Endodermal cell (in vitro differentiated cells): Measurements from ENCODE around the gene NCKAP5. TPM values are rescaled to one million over a fixed set of nuclear protein-coding genes. Genes with fewer than 3 reads are reported as not detected.
"Not testable (repeated sequence)": the region's sequence is repeated elsewhere in the genome, so short reads cannot be mapped to it uniquely, and the experiment has no call there.

Source experiments
- DNase-seq: peaks from one replicate; pipeline ENCODE4 v3.0.0-alpha.2; 2017
- H3K27ac ChIP-seq: 2 replicates; pipeline ENCODE4 v1.5.1; 2013; ENCODE audit warnings: mild to moderate bottlenecking, low read depth, low read length, moderate library complexity
- H3K27me3 ChIP-seq: 2 replicates; pipeline ENCODE4 v1.6.1; 2013; ENCODE audit warnings: mild to moderate bottlenecking, low read length, moderate library complexity; ENCODE audit not compliant: insufficient read depth, control insufficient read depth, poor library complexity, severe bottlenecking
- H3K36me3 ChIP-seq: 2 replicates; pipeline ENCODE4 v1.7.0; 2013; ENCODE audit warnings: mild to moderate bottlenecking, low read length, moderate library complexity; ENCODE audit not compliant: control insufficient read depth, insufficient read depth
- H3K4me1 ChIP-seq: one replicate; pipeline ENCODE4 v1.7.0; 2013; ENCODE audit warnings: low read length; ENCODE audit not compliant: control insufficient read depth, insufficient read depth
- H3K4me3 ChIP-seq: 2 replicates; pipeline ENCODE4 v1.5.1; 2013; ENCODE audit warnings: mild to moderate bottlenecking, low read length, moderate library complexity
- H3K9ac ChIP-seq: 2 replicates; pipeline ENCODE4 v1.6.1; 2013; ENCODE audit warnings: mild to moderate bottlenecking, low read length, moderate library complexity; ENCODE audit not compliant: poor library complexity, severe bottlenecking; ENCODE audit errors: extremely low read depth
- H3K9me3 ChIP-seq: 2 replicates; pipeline ENCODE4 v1.6.1; 2013; ENCODE audit warnings: mild to moderate bottlenecking, low read length, moderate library complexity; ENCODE audit not compliant: control insufficient read depth
- H3K27ac Mint-ChIP-seq: 2 replicates; pipeline ENCODE4 v1.8.0; 2020; ENCODE audit warnings: mixed read lengths
- H3K27me3 Mint-ChIP-seq: 2 replicates; pipeline ENCODE4 v1.8.0; 2021; ENCODE audit warnings: mild to moderate bottlenecking, mixed read lengths; ENCODE audit not compliant: insufficient read depth
- H3K36me3 Mint-ChIP-seq: 2 replicates; pipeline ENCODE4 v1.8.0; 2020; ENCODE audit warnings: low read depth, mixed read lengths
- H3K4me1 Mint-ChIP-seq: 2 replicates; pipeline ENCODE4 v1.8.0; 2020; ENCODE audit warnings: mixed read lengths
- H3K4me3 Mint-ChIP-seq: 2 replicates; pipeline ENCODE4 v1.8.0; 2020; ENCODE audit warnings: mild to moderate bottlenecking, moderate library complexity, mixed read lengths
- H3K9me3 Mint-ChIP-seq: 2 replicates; pipeline ENCODE4 v1.8.0; 2020; ENCODE audit warnings: mild to moderate bottlenecking, mixed read lengths
- WGBS, 2 experiments: methylation state at CpG; one replicate each; pipeline versions ENCODE4 v1.1.5 to v1.1.7; 2013; ENCODE audit warnings: missing lambda C conversion rate in 2 of 2, mixed read lengths in 1 of 2; ENCODE audit not compliant: insufficient coverage in 1 of 2, insufficient read length in 1 of 2; 5-methylcytosine and 5-hydroxymethylcytosine counted together
- total RNA-seq, 2 donors: library from RNA; stranded (reverse); fragmentation: NEBNext Ultra II Directional in 1 of 2; extraction: Animal tissue kit (Norgen Biotek cat#: 25700) in 1 of 2; gene quantifications; 2 replicates in 1 of 2; 3 replicates in 1 of 2; pipeline ENCODE4 v1.2.1, GENCODE V29; 2021
- TF ChIP-seq, protein P1 (sequence below): fragments of 200-600 bp; sonication (generic); conservative IDR thresholded peaks from 2 replicates; pipeline ENCODE4 v1.5.0; 2021; ENCODE audit warnings: antibody characterized with exemption, mild to moderate bottlenecking

Gene NCKAP5
- total RNA-seq, 2 donors from 2014 or later, result 0.58 to 0.92 TPM

GRCh38 chr2:132715386-132716351 is 852.6 kb downstream of the NCKAP5 start:
- H3K9me3 ChIP-seq, result no peaks in the 10 kb centered on the region
- H3K4me1 ChIP-seq, result no peaks in the 10 kb centered on the region
- TF ChIP-seq, protein P1, sequence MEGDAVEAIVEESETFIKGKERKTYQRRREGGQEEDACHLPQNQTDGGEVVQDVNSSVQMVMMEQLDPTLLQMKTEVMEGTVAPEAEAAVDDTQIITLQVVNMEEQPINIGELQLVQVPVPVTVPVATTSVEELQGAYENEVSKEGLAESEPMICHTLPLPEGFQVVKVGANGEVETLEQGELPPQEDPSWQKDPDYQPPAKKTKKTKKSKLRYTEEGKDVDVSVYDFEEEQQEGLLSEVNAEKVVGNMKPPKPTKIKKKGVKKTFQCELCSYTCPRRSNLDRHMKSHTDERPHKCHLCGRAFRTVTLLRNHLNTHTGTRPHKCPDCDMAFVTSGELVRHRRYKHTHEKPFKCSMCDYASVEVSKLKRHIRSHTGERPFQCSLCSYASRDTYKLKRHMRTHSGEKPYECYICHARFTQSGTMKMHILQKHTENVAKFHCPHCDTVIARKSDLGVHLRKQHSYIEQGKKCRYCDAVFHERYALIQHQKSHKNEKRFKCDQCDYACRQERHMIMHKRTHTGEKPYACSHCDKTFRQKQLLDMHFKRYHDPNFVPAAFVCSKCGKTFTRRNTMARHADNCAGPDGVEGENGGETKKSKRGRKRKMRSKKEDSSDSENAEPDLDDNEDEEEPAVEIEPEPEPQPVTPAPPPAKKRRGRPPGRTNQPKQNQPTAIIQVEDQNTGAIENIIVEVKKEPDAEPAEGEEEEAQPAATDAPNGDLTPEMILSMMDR, result no peak
- H3K27me3 ChIP-seq, result no peaks in the 10 kb centered on the region
- no peaks in the 10 kb centered on the region for H3K9me3 Mint-ChIP-seq
- H3K27ac Mint-ChIP-seq, result no peak overlapping the region
- no peak overlapping the region for H3K4me3 Mint-ChIP-seq
- 83 to 94% methylated on average over 6 to 7 of the region's 7 CpGs for WGBS, 2 experiments
- no peaks in the 10 kb centered on the region for H3K27me3 Mint-ChIP-seq
- DNase-seq, result no peak
- H3K36me3 ChIP-seq, result no peaks in the 10 kb centered on the region
- no peaks in the 10 kb centered on the region for H3K36me3 Mint-ChIP-seq
- H3K4me1 Mint-ChIP-seq, result no peaks in the 10 kb centered on the region
- H3K4me3 ChIP-seq, result no peak overlapping the region
- H3K27ac ChIP-seq, result no peak overlapping the region
- no peak overlapping the region for H3K9ac ChIP-seq

DNA sequence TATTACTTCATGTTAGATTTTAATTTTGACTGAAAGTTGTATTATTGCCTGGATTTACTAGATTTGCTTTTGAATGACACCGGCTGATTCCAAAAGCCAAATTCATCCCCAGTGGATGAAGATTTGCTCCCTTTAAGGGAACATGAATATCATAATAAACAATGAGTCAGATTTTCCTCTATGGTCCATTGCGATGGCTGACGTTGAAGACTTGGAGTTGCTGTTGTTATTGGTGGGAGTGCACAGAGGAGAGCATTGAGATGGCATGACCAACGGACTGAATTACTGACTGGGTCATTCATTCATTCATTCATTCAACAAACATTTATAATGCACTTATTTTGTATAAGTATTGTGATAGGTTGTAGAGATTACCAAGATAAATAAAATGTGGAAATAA is 864.9 kb downstream of the NCKAP5 start:
- Mint-ChIP-seq H3K36me3 (no peaks in the 10 kb centered on the region), H3K27me3 (peaks cover 2% of the 10 kb centered on the region), H3K27ac (no peak overlapping the region), H3K4me3 (no peak overlapping the region), H3K4me1 (no peaks in the 10 kb centered on the region), H3K9me3 (no peaks in the 10 kb centered on the region)
- H3K9me3 ChIP-seq, result no peaks in the 10 kb centered on the region
- H3K4me3 ChIP-seq, result no peak overlapping the region
- no peak for DNase-seq
- 100% methylated on average over 3 of the region's 4 CpGs; no CpG with 5 or more reads in 1 of the 2 experiments for WGBS, 2 experiments
- H3K9ac ChIP-seq, result no peak overlapping the region
- H3K4me1 ChIP-seq, result no peaks in the 10 kb centered on the region
- H3K27ac ChIP-seq, result no peak overlapping the region
- TF ChIP-seq, protein P1, result no peak
- H3K36me3 ChIP-seq, result no peaks in the 10 kb centered on the region
- H3K27me3 ChIP-seq, result no peaks in the 10 kb centered on the region

DNA sequence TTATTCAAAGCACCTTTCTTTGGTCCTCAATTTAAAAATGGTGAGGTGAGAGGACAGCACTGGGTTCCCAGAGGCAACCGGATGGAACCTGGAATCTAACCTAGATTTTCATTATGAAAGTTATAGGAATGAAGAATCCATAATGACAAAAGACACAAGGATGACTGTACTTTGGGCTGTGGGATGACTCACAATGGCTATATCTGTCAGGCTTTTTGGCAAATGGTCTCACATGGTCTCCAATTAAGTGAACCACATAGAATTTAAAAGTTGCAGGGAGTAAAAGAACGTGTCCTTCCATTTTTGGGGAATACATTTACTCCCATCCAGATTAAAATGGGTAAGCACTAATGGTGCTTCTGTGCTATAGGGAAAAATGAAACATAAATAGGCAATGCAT is 866.5 kb downstream of the NCKAP5 start:
- no peaks in the 10 kb centered on the region for H3K9me3 ChIP-seq
- TF ChIP-seq, protein P1, result no peak
- no peaks in the 10 kb centered on the region for H3K9me3 Mint-ChIP-seq
- H3K4me3 Mint-ChIP-seq, result no peak overlapping the region
- H3K27me3 ChIP-seq, result no peaks in the 10 kb centered on the region
- H3K36me3 Mint-ChIP-seq, result no peaks in the 10 kb centered on the region
- no peak overlapping the region for H3K27ac Mint-ChIP-seq
- peaks cover 2% of the 10 kb centered on the region for H3K27me3 Mint-ChIP-seq
- H3K4me3 ChIP-seq, result no peak overlapping the region
- no peaks in the 10 kb centered on the region for H3K4me1 ChIP-seq
- H3K4me1 Mint-ChIP-seq, result no peaks in the 10 kb centered on the region
- whole genome bisulfite sequencing, 2 experiments, result 92 to 100% methylated on average over 1 to 2 of the region's 2 CpGs
- H3K36me3 ChIP-seq, result no peaks in the 10 kb centered on the region
- no peak for DNase-seq
- H3K27ac ChIP-seq, result no peak overlapping the region
- no peak overlapping the region for H3K9ac ChIP-seq

GRCh38 chr2:132699802-132700201 is 868.5 kb downstream of the NCKAP5 start:
- H3K27ac Mint-ChIP-seq, H3K27ac ChIP-seq, H3K36me3 ChIP-seq, H3K36me3 Mint-ChIP-seq, H3K9ac ChIP-seq, DNase-seq, H3K27me3 Mint-ChIP-seq, H3K4me3 Mint-ChIP-seq, H3K4me1 Mint-ChIP-seq, H3K9me3 ChIP-seq, H3K9me3 Mint-ChIP-seq, H3K27me3 ChIP-seq, H3K4me1 ChIP-seq, H3K4me3 ChIP-seq: not testable (repeated sequence)
- WGBS, 2 experiments, result 80% methylated on average over 1 of the region's 2 CpGs; no CpG with 5 or more reads in 1 of the 2 experiments

GRCh38 chr2:132698347-132698746 is 869.9 kb downstream of the NCKAP5 start:
- not testable (repeated sequence) for H3K27ac Mint-ChIP-seq, H3K4me3 ChIP-seq, H3K36me3 ChIP-seq, H3K27me3 ChIP-seq, DNase-seq, H3K9me3 Mint-ChIP-seq, H3K9ac ChIP-seq, H3K4me1 ChIP-seq, H3K4me1 Mint-ChIP-seq, H3K27ac ChIP-seq, H3K4me3 Mint-ChIP-seq, H3K27me3 Mint-ChIP-seq, H3K9me3 ChIP-seq, H3K36me3 Mint-ChIP-seq
- 76 to 90% methylated on average over 2 to 3 of the region's 3 CpGs for WGBS, 2 experiments
